ENCODE results near the gene ST3GAL5. TPM values are rescaled to one million over a fixed set of nuclear protein-coding genes. Genes with fewer than 3 reads are reported as not detected.
"Not testable (repeated sequence)": the region's sequence is repeated elsewhere in the genome, so short reads cannot be mapped to it uniquely, and the experiment has no call there.

Gene ST3GAL5
- polyA plus RNA-seq, 10 donors: 23.1 to 40.1 (median 31.7) TPM

DNA sequence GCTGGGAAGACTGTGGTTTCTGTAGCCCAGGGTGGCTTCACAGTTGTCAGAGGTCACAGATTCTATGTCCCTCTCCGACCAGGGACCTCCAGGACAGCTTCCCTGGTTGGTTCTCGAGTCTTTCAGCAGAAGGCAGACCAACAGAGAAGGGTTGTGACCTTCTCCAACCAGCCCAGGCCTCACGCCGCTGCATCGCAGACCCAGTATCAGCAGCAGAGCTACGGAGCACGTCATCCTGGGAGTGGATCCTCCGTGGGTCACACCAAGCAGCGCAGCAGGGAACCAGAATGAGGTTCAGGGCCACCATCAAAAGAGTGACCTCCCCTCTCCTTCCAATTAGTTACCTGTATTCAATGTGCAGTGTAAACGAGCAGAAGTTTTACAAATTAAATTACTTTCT is 49.3 kb downstream of the ST3GAL5 start:
- DNase-seq: no peak

DNA sequence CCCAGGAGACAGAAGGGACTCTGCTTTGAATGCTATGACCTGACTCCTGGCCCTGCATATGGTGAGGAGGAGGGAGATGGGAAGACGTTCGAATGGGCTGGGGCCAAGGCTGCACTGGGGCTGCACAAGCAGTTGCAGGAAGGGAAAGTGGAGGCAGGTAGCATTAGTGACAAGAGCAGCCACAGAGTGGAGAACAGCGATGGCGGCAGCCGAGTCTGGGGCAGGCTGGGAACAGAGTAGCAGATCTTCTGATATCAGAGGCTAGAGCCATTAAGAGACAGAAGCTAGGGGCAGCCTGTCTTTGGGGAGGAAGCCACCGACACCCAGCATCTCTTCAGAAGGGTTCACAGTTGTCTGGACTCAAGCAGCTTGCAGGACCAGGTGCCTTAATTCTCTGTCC is 50.1 kb downstream of the ST3GAL5 start:
- DNase-seq: no peak

DNA sequence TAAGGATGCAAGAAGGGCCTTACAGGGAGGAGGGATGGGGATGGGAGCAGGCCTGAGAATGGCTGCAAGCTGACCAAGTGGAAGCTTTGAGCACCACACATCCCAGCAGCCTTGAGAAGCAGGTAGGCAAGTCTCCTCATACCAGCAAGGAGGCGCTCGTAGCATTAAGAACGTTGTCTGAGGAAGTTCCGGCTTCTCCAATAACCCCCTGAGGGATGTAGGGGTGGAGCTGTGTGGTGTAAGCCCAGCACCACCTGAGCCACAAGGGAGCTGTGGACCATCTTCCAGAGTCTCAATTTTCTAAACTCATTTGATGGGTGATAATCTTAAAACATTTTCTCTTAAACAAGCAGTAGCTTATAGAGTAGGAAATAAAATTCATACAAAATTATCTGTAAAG is 50.6 kb downstream of the ST3GAL5 start:
- DNase-seq: no peak

DNA sequence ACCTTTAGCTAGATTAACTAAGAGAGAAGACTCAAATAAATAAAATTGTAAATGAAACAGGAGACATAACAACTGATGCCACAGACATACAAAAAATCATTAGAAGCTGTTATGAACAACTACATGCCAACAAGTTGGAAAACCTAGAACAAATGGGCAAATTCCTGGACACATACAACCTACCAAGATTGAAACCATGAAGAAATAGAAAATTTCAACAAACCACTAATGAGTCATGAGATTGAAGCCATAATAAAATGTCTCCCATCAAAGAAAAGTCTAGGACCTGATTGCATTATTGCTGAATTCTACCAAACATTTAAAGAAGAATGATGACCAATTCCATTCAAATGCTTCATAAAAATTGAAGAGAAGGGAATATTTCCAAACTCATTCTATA is 54.3 kb downstream of the ST3GAL5 start:
- DNase-seq: no peak

DNA sequence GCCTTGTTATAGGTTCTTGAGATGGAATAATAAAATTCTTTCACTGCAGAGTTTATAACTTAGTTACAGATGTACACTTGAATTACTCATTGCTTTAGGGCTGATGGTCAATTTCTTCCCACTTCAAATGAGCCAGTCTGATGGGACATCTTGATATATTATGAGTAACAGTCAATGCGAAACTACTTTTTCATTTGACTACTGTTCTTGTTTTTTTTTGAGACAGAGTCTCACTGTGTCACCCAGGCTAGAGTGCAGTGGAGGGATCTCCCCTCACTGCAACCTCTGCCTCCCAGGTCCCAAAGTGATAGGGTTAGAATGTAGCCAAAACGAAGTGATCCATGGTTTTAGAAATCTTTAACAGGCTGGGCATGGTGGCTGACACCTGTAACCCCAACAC is 57.1 kb downstream of the ST3GAL5 start:
- DNase-seq: no peak

DNA sequence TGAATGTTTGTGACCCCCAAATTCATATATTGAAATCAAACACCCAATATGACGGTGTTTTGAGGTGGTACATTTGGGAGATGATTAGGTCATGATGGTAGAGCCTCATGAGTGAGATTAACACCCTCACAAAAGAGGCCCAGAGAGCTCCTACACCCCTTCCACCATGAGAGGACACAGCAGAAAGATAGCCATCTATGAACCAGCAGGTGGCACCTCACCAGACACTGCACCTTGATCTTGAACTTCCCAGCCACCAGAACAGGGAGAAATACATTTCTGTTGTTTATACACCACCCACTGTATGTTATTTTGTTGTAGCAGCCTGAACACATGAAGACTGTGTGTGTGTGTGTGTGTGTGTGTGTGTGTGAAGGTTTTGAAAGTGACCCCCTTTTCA is 58.1 kb downstream of the ST3GAL5 start:
- no peak for DNase-seq

DNA sequence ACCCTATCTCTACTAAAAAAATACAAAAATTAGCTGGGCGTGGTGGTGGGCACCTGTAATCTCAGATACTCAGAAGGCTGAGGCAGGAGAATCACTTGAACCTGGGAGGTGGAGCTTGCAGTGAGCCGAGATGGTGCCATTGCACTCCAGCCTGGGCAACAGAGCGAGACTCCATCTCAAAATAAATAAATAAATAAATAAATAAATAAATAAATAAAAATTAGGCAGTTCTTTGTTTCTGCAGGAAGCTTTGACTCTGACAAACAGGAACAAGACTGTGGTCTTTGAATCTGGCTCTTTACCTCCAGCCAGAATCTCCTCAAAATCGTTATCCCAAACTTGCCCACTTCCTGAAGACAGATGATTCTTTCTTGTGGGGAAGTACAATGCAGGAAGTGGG is 59.4 kb downstream of the ST3GAL5 start:
- DNase-seq: not testable (repeated sequence)

DNA sequence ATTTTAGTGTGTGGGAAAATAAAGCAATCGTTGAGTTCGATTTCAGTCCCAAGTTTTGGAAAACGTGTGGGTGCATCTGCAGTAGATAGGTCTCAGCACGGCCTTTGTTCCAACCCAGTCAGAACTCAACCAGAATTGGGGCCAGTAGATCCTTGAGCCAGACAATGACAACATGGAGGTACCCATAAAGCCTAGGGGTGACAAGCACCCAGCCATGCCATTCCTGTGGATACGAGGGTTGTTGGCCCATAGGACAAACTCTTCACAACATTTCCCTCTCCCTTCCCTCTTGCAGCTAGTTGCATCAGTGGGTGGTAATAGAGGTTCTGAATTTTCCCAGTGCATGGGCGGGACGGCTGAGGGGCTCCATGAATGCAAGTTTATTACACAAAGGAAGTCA is 60.1 kb downstream of the ST3GAL5 start:
- no peak for DNase-seq

DNA sequence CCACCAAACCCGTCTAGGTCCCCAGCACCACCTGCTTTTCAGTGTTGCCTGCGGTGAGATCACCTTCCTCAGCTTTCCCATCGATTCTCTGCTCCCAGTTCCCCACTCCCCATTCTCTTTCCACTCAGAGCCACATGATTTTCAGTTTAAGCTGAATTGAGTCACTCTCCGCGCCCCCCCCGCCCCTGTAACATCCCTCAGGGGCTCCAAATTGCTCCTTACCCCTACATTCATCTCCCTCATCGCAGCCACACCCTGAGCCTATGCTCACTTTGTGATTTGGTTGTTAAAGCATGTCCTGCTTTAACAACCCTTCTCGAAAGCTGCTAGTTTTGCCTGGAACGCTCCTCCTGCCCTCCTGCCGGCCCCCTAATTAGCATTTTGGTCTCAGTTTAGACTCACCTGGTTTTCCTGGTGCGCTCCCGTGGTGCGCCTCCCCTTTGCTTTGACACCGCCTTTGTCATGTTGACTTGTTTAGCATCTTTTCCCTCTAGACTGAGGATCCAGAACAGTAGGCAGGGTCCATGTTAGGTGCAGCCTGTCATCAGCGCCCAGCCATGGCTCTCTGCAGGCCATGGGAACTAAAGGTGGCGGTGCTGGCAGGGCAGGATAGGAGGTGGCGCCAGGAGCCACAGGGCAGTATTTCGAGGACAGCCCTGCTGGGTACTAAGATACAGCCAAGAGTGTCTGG is 60.8 kb downstream of the ST3GAL5 start:
- no peak for DNase-seq

DNA sequence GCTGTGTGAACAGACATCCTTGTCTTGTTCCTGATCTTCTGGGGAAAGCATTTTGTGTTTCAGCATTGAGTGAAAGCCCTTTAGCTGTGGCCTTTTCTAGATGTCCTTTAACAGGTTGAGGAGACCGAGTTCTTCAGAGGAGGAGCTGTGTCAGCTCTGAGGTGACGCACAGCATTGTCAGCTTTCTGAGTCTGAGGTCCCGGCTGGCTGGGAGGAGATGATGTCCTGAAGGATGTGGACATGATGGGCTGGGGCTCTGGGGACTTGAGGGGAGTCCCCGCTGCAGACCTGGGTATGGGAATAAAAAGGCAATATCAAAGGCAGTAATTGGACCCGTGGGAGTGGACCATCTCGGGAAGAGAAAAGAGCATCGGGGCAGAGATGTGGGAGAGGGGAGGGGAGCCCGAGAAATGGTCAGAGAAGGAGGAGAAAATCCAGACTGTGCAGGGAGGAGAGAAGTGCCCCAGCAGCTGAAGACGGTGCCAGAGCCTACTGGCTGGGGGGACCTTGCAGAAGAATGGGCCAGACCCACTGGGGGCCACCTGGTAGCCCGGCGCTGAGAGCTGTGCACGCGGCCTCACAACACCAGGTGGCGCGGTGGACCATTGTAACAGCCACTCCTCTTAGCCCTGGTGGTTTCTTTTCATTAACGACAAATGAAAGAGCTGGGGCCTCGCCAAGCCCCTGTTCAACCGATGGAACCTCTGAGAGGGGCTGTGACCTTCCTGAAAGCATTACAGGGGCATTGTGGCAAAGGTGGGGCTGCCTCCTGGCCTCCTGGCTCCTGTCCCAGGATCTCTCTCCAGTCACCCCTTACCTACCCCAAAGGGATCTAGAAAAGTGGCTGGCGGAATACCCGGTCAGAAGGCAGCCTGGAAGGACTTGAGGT is 61.6 kb downstream of the ST3GAL5 start:
- DNase-seq: peak; percentile 51 to 83 (median 69)

DNA sequence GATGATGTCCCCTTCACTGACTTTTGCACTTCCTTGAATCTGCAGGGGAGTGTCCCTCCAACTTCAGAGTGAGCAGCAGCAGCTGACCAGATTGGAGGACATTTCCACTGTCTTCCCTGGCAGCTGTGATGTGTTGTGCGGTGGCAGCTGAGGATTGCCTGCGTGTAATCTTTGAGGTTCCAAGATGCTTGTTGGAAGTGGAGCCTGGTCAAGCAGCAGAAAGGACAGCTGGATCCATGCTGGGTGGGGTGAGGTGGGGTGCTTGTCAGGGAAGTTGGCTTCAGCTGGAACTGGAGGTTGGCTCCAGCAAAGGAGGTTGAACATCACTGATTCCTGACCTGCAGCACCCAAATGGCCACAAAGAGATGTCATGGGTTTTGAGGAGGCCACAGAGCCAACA is 64.8 kb downstream of the ST3GAL5 start:
- no peak for DNase-seq

DNA sequence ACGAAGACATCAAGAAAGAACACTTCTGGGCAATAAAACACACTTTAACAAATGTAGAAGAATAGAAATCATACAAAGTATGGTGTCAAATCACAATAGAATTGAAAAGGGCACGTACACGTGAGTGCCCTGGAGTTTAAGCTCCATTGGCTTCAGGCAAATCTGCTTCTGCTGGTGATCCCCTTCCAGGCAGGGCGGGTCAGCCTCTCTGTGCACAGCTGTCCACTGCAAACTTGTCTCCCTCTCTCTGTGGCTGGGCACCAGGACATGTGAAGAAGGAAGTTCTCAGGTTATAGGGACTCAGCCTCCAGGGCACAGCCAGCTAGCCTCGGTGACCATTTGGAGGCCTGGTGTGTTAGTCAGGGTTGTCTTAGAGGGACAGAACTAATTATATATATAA is 66.0 kb downstream of the ST3GAL5 start:
- no peak for DNase-seq

DNA sequence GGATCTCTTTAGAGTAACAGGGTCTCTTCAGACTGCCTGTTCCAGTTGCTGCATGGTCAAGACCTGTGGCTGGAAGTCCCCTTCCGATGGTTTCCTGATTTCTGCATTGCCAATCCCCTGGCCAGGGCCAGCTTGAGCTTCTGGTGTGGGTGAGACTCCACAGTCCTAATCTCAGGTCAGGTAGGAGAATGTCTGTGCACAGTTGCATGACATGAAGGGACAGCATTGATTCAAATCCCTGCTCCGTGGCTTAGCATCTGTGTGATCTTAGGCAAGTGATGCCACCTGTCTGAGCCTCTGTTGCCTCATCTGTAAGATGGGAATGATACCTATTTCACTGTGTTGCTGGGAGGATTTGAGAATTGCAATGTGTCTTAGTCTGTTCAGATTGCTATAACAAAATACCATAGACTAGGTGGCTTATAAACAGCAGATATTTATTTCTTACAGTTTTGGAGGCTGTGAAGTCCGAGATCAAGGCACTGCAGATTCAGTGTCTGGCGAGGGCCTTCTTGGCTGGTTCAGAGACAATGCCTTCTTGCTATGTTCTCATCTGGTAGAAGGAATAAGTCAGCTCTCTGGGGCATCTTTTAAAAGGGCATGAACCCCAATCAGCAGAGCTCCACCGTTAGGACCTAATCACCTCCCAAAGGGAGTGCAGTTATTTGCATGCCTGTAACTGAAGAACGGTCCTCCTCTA is 68.8 kb downstream of the ST3GAL5 start:
- no peak for DNase-seq

DNA sequence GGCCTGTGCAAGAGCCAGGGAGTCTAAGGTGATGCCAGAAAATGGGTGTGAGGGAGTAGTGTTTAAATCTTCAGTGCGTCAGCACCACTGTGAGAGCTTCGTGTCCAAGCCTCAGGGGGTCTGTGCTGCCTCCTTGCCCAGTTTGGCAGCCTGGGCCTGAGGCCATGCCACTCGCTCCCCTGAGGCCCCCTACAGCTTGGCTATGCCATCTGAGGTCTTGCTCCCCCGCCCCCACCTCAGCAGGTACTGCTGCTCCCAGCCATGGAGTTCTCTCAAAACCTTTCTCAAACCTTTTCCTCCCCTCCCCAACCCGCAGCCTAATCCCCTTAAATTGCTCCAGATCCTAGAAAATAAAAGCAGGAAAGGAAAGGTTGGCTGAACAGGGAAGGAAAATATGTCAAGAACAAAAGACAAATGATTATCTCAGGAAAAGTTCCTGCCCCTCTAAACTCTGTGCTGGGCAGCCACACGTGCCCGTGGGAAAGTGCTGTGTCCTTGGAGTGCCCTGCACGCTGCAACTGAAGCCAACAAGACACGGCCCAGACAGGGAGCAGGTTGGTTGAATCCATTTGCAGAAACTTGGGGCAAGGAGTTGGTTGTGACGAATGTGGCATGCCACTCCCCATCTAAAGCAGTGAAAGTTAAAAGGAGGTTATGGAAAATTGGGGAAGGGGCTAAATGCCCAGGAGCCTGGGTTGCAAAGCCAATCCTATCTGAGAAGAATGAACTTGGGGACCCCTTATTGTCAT is 73.8 kb downstream of the ST3GAL5 start:
- DNase-seq: no peak

DNA sequence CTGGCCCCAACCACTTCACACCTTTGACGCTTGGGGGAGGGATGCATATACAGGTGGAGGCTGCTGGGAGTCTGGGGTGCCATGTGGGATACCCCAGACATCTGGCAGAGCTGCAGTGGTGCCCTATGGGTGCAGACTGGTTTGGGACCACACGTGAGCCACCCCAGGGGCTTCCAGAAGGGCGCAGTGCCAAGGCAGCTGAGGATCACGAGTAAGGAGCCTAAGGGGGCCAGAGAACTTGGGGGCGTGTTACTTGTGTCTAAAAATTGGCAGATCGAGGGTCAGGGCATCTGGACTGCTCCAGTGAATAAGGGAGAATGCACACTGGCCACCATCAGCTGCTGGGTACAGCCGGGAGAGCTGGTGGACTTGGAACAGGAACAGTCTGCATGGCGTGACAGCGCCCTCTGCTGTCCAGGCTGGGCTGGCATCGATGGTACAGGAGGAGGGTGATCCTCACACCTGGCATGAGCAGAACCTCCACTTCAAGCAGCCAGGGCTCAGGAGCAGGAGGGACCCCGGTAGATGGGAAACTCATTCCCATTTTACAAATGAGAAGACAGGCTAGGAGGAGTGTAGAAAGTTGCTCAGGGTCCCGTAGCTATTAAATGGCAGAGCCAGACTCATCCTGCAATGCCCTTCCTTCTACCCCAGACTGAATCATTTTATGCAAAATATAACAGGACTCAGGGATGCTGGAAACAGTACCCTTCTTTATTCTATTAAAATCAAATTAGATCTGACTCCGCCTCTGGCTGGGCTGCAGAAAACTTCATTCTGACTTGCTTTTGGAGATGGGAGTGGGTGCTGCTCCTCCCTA is 74.6 kb downstream of the ST3GAL5 start:
- DNase-seq: peak; percentile 77 to 91 (median 91)

DNA sequence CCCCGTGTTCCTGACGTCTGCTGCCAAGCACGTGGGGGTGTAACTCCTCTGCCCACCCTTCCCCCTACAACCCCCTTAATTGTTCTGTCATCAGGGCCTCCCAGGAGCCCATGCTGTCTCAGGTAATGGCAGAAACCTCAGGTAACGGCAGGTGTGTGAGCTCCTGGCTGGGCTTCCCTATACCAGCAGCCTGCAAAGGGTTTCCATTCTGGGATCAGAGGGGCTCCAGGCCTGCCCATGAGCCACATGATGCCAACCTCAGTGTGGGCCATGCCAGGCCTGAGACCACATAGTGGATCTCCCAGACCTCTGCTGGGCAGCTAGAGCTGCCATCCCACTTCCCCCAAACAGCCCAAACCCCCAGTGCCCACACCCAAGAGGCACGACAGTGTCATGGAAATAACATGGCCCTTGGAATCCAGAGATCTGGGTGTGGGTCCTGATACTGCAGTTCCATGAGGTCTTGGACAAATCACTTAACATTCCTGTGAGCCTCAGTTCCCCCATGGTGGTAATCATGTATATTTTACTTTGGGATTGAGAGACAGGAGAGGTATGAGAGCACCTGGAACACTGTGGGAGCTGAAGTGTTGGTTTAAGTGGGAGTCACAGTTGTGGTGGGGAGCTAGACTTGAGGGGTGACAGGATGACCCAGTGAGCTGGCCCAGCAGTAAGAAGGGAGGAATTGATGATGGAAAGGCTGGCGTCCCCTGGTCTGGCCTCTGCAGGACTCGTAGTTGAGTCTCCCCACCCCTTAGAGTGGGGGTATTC is 75.4 kb downstream of the ST3GAL5 start:
- DNase-seq: no peak

DNA sequence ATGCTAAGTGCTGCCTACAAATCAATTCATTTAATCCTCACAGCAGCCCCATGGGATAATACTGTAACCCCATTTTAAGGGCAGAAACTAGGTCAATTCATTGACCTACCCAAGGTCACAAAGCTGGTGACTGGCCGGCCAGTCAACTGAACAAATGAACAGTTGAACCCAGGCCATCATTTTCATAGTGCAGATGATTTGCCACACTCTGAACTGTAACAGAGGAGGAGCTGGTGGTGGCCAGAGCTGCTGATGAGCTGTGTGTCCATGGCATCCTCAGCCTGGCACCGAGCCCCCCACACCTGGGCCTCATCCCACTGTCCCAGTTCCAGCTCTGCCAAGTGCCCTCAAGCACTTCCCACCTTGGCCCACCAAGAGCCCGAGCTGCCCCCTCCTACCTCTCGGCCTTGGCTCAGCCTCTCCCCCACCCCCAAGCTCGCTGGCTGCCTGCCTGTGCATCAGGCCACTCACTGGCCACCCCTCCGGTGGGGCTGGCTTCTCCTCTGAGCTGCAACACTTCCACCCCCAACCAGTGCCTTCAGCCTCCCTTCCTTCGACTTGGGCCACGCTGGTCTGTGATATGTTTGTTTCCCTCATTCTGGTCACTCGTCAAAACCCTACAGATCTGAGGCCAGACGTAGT is 76.6 kb downstream of the ST3GAL5 start:
- DNase-seq: no peak

DNA sequence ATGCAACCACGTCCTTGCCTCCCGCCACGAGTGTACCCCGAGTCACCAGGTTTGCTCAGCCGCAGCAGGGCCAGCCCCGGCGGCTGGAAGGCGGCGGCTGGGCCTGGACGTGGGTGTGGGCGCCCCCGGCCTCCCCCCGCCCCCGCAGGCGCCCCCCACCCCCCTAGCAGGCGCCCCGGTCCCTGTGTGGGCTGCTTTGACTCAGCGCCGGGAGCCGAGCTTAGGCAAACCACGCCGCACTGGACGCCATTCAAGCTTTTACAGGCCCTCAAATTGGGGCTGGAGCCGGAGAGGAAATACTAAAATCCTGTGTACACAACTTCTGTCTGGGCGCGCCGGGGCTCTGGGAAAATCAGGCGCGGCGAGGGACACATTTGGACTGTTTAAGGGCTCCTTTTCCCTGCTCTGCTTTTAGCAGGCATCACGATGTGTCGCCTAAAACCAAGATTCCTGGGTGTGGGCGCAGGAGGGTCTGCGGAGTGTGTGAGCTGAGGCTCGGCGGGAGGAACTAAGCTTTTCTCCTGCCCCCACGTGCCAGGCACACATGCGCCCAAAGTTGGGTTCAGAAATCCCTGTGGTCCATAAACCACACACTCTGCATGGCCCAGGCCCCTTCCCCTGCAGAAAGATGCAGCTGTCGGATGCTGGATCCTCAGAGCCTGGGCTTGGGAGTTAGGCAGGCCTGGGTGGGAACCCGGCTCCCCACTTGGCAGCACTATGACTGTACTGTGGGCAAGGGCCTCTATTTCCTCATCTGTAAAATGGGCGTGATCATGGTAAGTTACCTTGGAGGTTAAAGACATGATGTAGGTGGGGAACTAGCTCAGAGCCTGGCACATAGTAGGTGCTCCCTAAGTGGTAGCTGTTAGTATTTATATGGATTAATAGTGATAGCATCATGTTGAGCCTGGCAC is 77.4 kb downstream of the ST3GAL5 start:
- peak; percentile 63 to 84 (median 83) for DNase-seq
